ENCODE results near the gene PCSK6.

PCSK6 gene

GRCh38 chr15:101267320-101268104 lies 222.0 kb downstream of the PCSK6 start:
- no peak for DNase-seq

GRCh38 chr15:101266787-101267186 lies 222.7 kb downstream of the PCSK6 start:
- DNase-seq = no peak

GRCh38 chr15:101266034-101266433 lies 223.5 kb downstream of the PCSK6 start:
- no peak for DNase-seq

GRCh38 chr15:101264911-101265641 lies 224.4 kb downstream of the PCSK6 start:
- DNase-seq = no peak

GRCh38 chr15:101264011-101264410 lies 225.5 kb downstream of the PCSK6 start:
- DNase-seq = no peak

GRCh38 chr15:101262551-101262950 lies 227.0 kb downstream of the PCSK6 start:
- DNase-seq = no peak

- DNase-seq = peak in 3 of 5 donors; percentile 28 to 61 (median 48)
Measured at GRCh38 chr15:101258238-101259144, 231.0 kb downstream of the PCSK6 start.

GRCh38 chr15:101256757-101257156 lies 232.8 kb downstream of the PCSK6 start:
- DNase-seq = peak in 1 of 5 donors; percentile 43

- DNase-seq = peak in 1 of 5 donors; percentile 36
Measured at GRCh38 chr15:101255615-101256241, 233.8 kb downstream of the PCSK6 start.

- peak in 1 of 5 donors; percentile 37 for DNase-seq
Measured at GRCh38 chr15:101255051-101255395, 234.5 kb downstream of the PCSK6 start.

- DNase-seq = no peak
Measured at GRCh38 chr15:101254157-101255050, 235.1 kb downstream of the PCSK6 start.
